HuH-7 (cell line): ENCODE results near the gene SRP9.

ENCODE experiments used
- DNase-seq: peaks from one replicate; pipeline ENCODE4 v3.0.0; 2011; ENCODE audit warnings: low spot score

The SRP9 gene, protein sequence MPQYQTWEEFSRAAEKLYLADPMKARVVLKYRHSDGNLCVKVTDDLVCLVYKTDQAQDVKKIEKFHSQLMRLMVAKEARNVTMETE

DNA sequence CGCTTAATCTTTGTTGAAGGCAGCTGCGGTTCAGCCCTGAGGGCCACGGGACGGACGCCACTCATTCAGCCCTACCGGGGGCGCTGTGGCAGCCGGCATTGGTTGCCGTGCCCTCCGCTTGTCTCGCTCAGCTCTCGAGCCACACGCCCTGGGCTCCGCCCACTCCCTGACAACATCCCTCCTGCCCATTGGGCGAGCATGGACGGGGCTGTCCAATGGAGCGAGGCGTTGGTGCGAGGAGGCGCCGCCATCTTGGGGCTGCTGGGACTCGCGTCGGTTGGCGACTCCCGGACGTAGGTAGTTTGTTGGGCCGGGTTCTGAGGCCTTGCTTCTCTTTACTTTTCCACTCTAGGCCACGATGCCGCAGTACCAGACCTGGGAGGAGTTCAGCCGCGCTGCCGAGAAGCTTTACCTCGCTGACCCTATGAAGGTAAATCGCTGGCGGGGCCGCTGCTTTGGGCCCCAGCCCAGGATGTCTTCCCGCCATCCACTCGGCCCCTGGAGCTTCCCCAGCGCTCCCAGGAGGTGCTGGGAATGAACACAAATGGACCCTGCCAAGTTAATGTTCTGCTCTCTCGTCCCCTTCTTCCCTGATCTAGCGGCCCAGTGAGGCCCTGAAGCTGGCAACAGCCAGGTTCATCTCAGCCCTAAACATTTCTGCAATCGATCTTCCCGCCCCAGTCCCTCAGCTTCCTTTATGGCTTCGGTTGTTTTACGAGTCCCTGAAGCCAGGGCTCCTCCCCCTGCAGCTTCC lies at the start of gene SRP9:
Gene SRP9, plus strand, starts transcription at position 244 of the 754 bp plus-strand sequence. Its CDS starts 115 bp downstream, at position 359.
- DNase-seq, result peak; percentile 97

DNA sequence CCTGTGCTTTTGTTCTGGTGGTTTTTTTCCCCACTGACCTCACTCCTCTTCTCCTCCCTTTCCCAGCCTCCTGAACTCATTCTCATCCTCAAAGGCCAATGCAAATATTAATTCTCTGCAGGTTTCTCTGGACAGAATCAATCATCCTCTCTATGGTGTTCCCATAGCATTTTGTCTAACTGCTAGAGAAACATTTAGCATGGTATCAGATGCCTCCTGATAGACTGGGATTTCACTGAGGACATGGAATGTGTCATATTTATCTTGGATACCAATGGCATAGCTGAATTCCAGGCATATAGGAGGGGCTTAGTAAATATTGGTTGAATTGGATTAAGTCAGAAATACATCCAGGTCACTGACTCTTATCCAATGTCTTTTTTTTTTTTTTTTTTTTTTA lies 46.1 kb upstream of the SRP9 start:
- no peak for DNase-seq

DNA sequence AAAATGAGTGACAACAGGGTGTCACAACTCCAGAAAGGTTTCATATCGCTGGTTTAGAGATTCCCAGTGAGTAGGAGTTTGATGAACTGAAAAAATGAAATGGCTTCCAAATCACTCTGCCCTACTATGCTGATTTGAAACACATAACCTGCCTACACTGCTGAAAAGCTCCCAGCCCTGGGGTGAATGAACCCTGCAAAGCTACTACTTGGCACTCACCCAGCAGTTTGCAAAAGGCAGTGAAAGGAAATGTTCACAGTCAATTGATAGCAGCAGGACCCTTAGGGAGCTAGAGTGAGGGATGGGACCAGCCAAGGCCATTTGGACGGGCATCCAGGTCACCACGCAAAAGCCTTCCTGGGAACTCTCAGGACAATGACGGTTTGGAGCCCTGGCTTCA lies 44.4 kb upstream of the SRP9 start:
- peak; percentile 36 for DNase-seq

DNA sequence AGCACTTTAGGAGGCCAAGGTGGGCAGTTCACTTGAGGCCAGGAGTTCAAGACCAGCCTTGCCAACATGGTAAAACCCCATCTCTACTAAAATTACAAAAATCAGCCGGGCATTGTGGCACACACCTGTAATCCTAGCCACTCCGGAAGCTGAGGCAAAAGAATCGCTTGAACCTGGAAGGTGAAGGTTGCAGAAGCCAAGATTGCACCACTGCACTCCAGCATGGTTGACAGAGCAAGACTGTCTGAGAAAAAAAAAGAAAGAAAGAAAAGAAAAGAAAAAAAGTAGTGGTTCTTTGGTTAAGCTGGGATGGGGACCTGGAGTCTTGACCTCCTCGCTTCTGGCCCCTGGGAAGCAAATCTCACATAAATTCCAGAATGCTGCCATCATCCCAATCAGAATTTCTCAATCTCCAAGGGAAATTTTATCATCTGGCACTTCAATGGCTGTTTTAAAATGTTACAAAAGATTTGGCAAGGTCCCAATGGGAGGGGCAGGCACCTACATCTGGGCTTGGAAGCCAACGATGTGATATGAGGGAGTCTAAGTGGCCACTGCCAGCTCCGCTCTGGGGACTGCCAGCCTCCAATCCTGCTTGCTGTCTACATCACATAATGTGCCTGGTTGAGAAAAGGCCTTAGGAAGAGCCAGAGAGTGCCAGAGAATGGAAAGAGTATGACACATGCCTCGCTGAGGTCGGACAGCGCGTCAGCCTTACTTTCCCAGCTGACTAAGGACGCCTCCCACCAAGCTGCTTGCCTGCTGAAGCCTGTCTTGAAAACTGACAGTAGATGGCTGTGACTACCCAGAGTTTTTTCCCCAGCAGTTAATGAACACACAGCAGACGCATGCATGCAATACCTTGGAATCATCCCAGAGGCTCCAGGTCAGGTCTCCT lies 42.1 kb upstream of the SRP9 start:
- peak; percentile 40 for DNase-seq

DNA sequence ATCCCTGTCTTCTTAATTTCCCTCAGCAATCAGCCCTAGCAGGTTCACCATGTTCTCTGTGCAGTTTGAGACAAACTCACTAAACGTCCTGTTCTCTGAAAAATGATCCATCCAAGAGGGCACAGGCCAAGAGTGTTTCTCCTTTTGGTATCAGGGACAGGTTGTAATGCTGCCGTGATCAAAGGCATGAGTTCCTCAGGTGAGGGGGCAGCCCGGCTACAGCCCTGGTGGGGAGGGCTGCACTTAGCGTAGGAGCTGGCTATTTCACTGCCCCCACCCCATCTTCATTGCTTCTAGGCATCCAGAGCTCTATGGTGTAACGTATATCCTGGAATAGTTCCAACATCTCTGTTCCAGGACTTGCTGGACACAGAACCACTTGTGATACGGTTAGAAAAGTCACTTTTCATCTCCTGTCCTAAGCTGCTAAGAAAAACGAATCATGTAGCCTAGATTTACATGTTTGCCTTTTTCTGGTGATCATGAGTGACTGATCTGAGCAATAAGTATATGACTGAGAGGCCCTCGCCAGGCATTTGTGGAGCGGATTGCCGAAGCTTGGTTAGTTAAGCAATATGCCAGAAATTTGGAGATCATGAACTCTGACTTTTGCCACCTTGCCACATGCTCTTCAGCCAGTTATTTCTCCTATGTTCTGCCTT lies 41.1 kb upstream of the SRP9 start:
- no peak for DNase-seq

DNA sequence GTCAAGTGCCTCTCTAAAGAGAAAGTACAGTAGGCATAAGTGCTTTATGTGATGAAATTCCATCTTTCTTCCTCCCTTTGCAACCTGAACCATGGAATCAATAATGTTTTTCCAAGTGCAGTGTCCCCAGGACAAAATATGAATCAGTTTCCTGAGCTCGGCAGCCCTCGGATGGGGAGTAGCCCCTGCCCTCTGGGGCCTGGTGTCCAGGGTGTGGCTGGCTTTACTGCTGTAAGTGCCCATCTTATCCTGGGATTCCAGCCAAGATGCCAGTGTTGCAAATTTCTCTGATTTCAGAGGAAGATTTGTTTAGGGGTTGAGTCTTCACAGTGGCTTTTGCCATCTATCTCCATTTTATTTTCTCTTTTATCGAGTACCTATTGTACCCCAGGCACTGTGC lies 40.5 kb upstream of the SRP9 start:
- no peak for DNase-seq

DNA sequence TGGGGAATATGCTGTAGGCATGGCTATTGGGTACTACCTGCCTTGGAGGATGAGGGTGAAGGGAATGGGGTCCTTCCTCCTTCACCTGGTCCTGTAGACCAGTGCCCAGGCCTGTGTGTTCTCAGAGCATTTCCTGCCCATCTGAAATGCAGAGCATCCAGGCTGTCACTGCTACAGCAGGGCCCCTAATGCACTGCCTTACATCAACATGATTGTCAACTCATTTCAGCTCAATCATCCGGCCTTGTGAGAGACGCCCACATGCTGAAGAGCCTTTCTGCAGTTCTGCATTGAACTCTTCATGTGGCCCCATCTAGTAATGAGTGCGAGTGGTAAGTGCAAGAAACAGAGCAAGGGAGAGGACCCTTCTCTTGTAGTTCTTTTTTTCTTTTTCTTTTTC lies 39.8 kb upstream of the SRP9 start:
- DNase-seq, result no peak

DNA sequence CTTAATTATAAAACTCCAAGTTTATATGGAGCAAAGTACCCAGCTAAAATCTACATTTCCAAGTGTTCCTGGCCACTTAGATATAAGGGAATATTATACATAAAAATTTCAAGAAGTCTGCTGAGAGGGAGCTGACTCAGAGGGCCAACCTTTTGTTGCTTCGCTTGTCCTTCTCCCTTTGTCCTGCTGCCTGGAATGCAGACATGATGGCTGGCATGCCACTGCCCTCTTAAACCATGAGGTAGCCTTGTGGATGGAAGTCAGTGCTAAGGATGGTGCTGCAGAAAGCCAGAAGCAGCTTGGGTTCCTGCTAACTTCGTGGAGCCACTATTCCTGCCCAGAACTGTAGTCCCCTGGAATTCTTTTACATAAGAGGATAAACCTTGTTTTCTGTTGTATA lies 38.9 kb upstream of the SRP9 start:
- DNase-seq, result no peak

DNA sequence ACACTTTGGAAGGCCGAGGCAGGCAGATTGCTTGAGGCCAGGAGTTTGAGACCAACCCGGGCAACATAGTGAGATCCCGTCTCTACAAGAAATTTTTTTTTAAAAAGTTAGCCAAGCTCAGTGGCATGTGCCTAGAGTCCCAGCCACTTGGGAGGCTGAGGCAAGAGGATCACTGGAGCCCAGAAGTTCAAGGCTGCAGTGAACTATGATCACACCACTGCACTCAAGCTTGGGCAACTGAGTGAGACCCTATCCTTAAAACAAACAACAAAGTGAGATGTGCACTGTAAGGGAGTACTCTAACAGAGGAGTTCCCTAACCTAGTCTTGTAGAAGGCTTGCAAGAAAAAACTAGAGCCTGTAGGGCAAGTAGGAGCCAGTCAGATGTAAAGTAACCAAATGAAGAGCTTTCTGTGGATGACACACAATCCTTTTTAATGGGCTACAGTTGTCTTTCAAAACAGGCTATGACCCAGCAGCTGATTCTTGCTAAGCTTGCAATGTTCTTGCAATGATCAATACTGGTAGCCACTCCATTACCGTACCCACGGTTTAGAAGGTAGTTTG lies 38.0 kb upstream of the SRP9 start:
- DNase-seq, result no peak

DNA sequence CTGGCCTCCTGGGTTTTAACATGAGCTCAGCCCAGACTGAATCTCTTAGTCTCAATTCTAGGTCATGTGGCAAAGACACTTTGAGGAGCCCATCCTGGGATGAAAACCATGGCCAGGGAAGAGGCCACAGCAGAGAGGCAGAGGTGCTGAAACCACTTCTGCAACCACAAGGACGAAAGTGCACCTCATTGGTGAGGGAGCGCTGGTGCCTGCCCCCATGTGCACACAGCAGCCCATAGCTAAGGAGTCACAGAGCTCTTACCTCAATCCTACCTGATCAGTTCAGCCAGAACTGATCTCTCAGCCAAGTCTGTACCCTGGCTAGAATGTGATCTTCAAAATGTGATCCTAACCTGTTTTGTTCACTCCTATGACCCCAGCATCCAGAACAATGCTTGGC lies 32.9 kb upstream of the SRP9 start:
- DNase-seq, result no peak

DNA sequence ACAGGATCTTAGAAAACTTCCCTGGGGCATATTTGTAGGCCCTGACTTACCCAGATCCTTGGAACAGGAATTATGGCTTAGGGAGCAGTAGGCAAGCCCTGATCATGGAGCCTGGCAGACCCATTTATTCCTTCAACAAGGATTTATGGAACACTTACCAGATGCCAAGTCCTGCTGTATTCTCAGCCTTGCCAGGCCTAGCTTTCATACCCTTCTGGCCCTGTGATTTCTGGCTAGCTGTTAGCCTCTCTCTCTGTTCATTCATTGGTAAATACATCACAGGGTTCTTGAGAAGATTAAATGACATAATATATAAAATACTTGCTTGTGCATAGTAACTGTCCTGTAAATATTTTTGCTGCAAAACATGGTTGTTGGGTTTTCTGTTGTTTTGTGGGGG lies 32.4 kb upstream of the SRP9 start:
- DNase-seq, result no peak

DNA sequence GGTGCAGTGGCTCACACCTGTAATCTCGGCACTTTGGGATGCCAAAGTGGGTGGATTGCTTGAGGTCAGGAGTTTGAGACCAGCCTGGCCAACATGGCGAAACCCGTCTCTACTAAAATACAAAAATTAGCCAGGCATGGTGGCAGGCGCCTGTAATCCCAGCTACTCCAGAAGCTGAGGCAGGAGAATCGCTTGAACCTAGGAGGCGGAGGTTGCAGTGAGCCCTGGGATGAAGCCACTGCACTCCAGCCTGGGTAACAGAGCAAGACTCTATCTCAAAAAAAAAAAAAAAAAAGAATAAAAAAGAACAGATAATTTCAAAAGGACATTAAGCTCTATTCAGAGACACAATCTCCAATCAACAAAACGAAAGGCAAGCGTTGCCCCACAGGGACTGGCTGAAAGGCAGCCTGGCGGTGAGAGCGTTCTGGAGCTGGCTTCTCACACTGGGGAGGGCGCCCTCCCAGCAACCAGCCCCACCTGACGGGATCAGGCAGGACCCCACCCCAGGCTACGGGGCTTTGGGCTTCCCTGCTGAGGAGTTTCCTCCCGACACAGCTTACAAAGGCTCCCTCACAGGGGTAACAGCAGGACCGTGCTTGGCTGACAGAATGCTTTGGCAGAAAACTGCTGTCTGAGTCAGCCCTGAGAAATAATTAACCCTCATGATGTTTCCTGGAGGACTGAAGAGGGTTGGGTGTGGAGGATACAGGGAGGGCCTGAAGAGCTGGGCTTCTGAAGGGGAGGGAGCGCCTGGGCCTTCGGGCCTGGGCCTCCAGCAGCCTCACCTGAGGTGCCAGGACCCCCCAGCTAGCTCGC lies 31.1 kb upstream of the SRP9 start:
- peak; percentile 81 for DNase-seq

DNA sequence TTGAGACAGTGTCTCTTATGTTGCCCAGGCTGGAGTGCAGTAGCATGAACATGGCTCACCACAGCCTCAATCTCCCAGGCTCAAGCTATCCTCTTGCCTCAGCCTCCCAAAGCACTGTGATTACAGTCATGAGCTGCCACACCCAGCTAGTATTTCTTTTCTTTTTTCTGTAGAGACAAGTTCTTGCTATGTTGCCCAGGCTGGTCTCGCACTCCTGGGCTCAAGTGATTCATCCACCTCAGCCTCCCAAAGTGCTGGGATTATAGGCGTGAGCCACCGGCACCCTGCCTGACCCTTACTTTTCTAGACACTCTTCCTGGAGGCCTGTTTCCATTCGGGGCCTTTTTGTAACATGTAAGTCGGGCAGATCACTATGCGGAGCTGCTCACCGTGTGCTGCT lies 30.1 kb upstream of the SRP9 start:
- no peak for DNase-seq

DNA sequence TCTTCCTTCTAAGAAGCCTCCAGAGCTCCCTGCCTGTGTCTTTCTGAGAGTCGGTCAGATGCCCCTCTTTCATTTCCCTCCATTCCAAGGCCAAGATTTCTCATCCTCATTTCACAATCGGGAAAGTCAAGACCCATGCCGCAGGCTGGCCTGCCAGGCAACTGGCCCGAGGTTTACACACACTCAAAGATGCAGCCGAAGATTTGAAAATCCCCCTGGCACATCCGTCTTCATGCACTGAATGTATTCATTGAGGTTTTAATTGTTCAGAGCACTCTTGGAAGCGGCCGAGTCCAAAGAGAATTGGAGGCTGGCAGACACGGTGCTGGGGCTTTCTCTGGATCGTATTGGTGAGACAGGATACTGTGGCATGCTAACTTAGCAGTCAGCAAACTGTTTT lies 29.1 kb upstream of the SRP9 start:
- DNase-seq, result no peak

DNA sequence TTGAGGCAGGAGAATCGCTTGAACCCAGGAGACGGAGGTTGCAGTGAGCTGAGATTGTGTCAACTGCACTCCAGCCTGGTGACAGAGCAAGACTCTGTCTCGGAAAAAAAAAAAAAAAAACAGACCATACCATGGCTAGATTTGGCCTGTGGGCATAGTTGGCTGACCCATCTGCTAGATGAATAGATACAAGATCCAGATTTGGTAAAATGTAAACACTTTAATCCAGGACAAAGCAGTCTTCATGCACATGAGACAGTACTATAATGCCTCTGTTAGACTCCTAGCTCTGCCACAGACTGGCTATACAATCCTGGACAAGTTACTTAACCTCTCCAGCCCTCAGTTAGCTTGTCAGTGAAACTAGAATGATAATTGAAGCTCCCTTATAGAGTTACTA lies 27.9 kb upstream of the SRP9 start:
- DNase-seq, result no peak

DNA sequence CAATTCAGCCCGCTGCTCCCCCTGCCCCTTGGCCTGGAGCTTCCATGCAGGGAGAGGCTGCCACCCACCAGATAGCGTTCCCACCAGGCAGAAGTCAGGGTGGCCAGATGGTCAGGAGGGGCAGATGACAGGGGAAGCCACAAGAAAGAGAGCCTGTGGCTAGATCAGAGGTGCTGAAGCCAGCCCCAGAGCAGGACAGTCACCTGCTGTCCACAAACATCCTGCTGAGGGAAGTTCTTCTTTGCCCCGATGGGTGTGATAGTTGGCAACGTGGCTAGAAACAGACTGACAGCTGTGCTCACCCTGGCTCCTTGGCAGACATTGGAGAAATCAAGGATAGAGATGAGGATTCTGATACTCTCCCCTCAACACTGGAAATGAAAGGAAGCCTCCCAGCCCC lies 27.2 kb upstream of the SRP9 start:
- no peak for DNase-seq

DNA sequence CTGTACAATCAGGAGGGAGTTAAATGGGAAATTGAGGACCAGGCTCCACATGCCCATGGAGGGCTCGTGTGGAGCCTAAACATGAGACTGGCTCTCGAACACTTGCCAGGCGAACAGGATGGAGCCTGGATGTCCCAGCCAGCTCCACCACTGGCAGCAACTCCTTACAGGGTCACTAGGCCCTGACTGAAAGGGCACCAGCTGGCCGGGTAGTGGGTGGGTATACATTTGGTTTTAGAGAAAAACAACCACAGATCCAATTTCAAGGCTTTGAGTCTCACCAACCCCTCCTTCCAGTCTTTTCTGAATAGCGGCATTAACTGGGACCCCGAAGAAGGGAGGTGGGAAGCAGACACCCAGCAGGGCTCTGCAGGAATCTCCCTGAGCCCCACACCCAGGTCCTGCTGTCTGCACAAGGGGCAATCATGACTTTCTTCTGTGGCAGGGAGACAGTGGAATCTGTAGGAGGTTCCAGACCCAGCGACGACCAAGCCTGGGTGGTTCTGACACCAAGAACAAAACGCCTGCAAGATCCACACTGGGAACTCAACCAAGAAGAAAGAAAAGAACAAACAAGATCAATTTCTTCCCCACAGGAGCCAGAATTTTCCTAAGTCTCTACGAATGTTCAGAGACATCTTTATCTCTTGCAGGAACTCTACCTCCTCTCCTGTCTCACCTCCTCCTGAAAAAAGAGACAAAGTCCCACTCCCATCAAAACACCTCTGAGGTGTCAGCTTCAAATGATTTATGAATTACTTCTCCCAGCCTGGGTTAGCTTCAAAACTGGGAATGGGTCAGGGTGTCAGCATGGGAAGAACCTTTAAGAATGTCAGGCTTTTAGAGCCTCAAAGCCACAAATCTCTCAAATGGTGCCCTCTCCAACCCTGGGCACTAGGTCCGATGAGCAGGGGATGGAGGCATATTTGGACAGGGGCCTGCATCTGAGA lies 26.5 kb upstream of the SRP9 start:
- DNase-seq, result no peak

DNA sequence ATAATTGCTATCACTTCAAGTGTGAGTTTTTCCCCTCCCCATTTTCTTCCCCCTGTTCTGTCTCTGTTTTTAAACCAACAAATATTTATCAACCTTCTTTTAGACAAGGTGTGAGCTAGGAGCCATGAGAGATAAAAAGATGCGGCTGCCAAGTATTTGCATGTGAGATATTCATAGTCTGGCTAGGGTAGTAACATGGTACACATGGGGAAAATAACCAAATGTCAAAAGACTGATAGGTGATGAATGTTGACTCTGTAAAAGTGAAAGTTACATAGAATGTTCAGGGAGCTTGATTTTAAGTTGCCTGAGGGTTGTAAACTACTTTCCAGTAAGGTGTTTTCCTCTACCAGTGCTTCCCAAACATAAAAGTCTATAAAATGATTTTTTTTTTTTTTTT lies 25.4 kb upstream of the SRP9 start:
- DNase-seq, result no peak

DNA sequence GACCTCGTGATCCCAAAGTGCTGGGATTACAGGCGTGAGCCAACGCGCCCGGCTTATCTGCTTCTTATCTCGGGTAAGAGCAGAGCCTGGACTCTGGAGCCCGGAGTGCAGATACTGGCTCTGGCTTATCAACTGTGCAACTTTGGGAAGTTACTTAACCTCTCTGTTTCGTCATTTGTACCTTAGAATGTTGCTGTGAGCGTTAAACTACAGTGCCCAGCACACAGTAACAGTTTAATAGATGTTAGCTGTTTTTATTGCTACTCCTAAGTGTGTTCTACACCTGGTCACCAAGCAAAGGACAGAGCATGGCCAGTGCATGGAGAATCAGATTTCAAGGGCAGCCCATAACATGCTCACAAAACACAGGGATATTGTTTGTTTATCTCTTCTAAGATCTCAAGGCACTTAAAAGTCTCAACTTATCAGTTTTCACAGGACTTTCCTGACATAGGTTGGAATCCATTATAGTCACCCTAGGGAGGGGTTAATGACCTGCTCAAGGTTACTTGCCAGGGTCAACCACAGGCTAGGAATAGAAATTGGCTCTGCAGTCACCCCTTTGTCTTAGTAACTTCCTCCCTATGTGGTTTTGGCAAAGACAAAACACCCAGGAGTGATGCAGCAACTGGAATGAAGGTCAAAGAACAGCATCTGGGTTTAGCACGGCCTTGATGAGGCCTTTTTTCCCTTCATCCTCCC lies 22.5 kb upstream of the SRP9 start:
- peak; percentile 65 for DNase-seq
